OCI-LY1 (cell line): ENCODE results near the gene TMEM151B.

ENCODE experiments used
- H2AFZ ChIP-seq: fragments of 200-600 bp; sonication (generic), shearing (Covaris generic); 2 replicates; pipeline ENCODE4 v1.6.0; 2014; ENCODE audit warnings: antibody characterized with exemption, mild to moderate bottlenecking, low read length
- H3F3A ChIP-seq: fragments of 200-600 bp; sonication (generic), shearing (Covaris generic); 2 replicates; pipeline ENCODE4 v1.6.0; 2014; ENCODE audit warnings: mild to moderate bottlenecking, antibody characterized with exemption, low read length, moderate library complexity; ENCODE audit not compliant: insufficient read depth
- H3K27ac ChIP-seq: fragments of 200-600 bp; sonication (generic); 2 replicates; pipeline ENCODE4 v1.5.1; 2014; ENCODE audit warnings: low read length, mixed run types, mild to moderate bottlenecking, low read depth; ENCODE audit not compliant: poor library complexity, severe bottlenecking
- H3K27me3 ChIP-seq: fragments of 200-600 bp; sonication (generic); 2 replicates; pipeline ENCODE4 v1.6.0; 2014; ENCODE audit warnings: antibody characterized with exemption, mild to moderate bottlenecking, low read length, moderate library complexity; ENCODE audit not compliant: insufficient read depth
- H3K36me3 ChIP-seq: fragments of 200-600 bp; sonication (generic); 2 replicates; pipeline ENCODE4 v1.6.1; 2014; ENCODE audit warnings: mild to moderate bottlenecking, antibody characterized with exemption, low read length, moderate library complexity, mixed read lengths; ENCODE audit not compliant: insufficient read depth
- H3K4me1 ChIP-seq: fragments of 200-600 bp; sonication (generic); 2 replicates; pipeline ENCODE4 v1.5.1; 2014; ENCODE audit warnings: mild to moderate bottlenecking, low read length, moderate library complexity; ENCODE audit not compliant: insufficient read depth, severe bottlenecking
- H3K4me2 ChIP-seq: fragments of 200-600 bp; sonication (generic), shearing (Covaris generic); 2 replicates; pipeline ENCODE4 v1.6.1; 2014; ENCODE audit warnings: low read length
- H3K4me3 ChIP-seq: fragments of 200-600 bp; sonication (generic); 2 replicates; pipeline ENCODE4 v1.5.1; 2014; ENCODE audit warnings: low read length, low read depth, mild to moderate bottlenecking, mixed read lengths; ENCODE audit not compliant: poor library complexity, severe bottlenecking
- H3K79me2 ChIP-seq: fragments of 200-600 bp; shearing (Covaris generic); 2 replicates; pipeline ENCODE4 v1.6.1; 2016; ENCODE audit warnings: mixed run types, low read length, mixed read lengths; ENCODE audit not compliant: insufficient read depth
- H3K9ac ChIP-seq: fragments of 200-600 bp; sonication (generic), shearing (Covaris generic); 2 replicates; pipeline ENCODE4 v1.6.1; 2014; ENCODE audit warnings: mild to moderate bottlenecking, low read length, mixed read lengths
- H3K9me2 ChIP-seq: fragments of 200-600 bp; sonication (generic), shearing (Covaris generic); 2 replicates; pipeline ENCODE4 v1.6.1; 2014; ENCODE audit warnings: low read depth, mild to moderate bottlenecking, low read length, mixed read lengths
- H3K9me3 ChIP-seq: fragments of 200-600 bp; shearing (Covaris generic); 2 replicates; pipeline ENCODE4 v1.6.1; 2014; ENCODE audit warnings: low read length, mixed read lengths
- H4K20me1 ChIP-seq: fragments of 200-600 bp; sonication (generic), shearing (Covaris generic); 2 replicates; pipeline ENCODE4 v1.6.0; 2016; ENCODE audit warnings: mild to moderate bottlenecking, low read length; ENCODE audit not compliant: insufficient read depth
- CTCF ChIP-seq: fragments of 200-600 bp; sonication (generic), shearing (Covaris generic); IDR thresholded peaks from 2 replicates; pipeline ENCODE4 v1.5.1; 2017; ENCODE audit warnings: mild to moderate bottlenecking, antibody characterized with exemption, low read length, moderate library complexity, mixed read lengths
- EZH2 ChIP-seq: fragments of 200-600 bp; sonication (generic), shearing (Covaris generic); IDR thresholded peaks from 2 replicates; pipeline ENCODE4 v1.8.0; 2017; ENCODE audit warnings: borderline replicate concordance, mixed run types, mild to moderate bottlenecking, antibody characterized with exemption, low read length, moderate library complexity, mixed read lengths

The TMEM151B gene

GRCh38 chr6:44263354-44264100, 6.7 kb upstream of the TMEM151B start:
- H3K36me3 ChIP-seq = peaks cover 28% of the 10 kb centered on the region; the same call in 1 of the 2 replicates
- H3K9me3 ChIP-seq = no peaks in the 10 kb centered on the region
- peak overlapping the region; percentile 91 for H3K4me2 ChIP-seq
- H3K9me2 ChIP-seq = no peaks in the 10 kb centered on the region
- peak overlapping the region; percentile 80 for H3K27ac ChIP-seq
- no peaks in the 10 kb centered on the region for H3K27me3 ChIP-seq
- no peak for TF ChIP-seq EZH2
- no peak for TF ChIP-seq CTCF
- no peak overlapping the region for H2AFZ ChIP-seq
- peak overlapping the region; percentile 76 for H3K4me3 ChIP-seq
- H3K4me1 ChIP-seq = peaks cover 57% of the 10 kb centered on the region
- no peaks in the 10 kb centered on the region for H3K79me2 ChIP-seq
- H3F3A ChIP-seq = no peaks in the 10 kb centered on the region
- no peaks in the 10 kb centered on the region for H4K20me1 ChIP-seq
- peak overlapping the region; percentile 89 for H3K9ac ChIP-seq

- H3K9ac ChIP-seq = peak overlapping the region; percentile 89
- no peaks in the 10 kb centered on the region for H3K9me2 ChIP-seq
- no peaks in the 10 kb centered on the region for H4K20me1 ChIP-seq
- no peaks in the 10 kb centered on the region for H3K9me3 ChIP-seq
- peak overlapping the region; percentile 80 for H3K27ac ChIP-seq
- TF ChIP-seq CTCF (no peak), EZH2 (no peak)
- no peaks in the 10 kb centered on the region for H3K79me2 ChIP-seq
- H3K4me1 ChIP-seq = peaks cover 51% of the 10 kb centered on the region
- peak overlapping the region; percentile 91 for H3K4me2 ChIP-seq
- no peak overlapping the region for H2AFZ ChIP-seq
- H3K27me3 ChIP-seq = no peaks in the 10 kb centered on the region
- no peaks in the 10 kb centered on the region for H3F3A ChIP-seq
- peak overlapping the region; percentile 76 for H3K4me3 ChIP-seq
- H3K36me3 ChIP-seq = peaks cover 22% of the 10 kb centered on the region; the same call in 1 of the 2 replicates
These were observed 5.9 kb upstream of the TMEM151B start for GRCh38 chr6:44264154-44265006.

GRCh38 chr6:44265007-44265721, 5.1 kb upstream of the TMEM151B start, which contains the start of gene NFKBIE:
TSS of gene NFKBIE (minus strand) at chr6:44265551. CDS start at chr6:44265346, 205 bp downstream.
- Histone ChIP-seq H3K4me1 (peaks cover 50% of the 10 kb centered on the region), H2AFZ (no peak within 1 kb of the TSS), H3K9me3 (no peaks in the 10 kb centered on the region), H3K27me3 (0 out of 2 replicates have a peak, but pooled peaks cover 6% of the 10 kb centered on the region), H3K9me2 (no peaks in the 10 kb centered on the region), H4K20me1 (no peaks in the 10 kb centered on the region), H3K36me3 (peaks cover 15% of the 10 kb centered on the region; the same call in 1 of the 2 replicates), H3K4me2 (peak within 1 kb of the TSS; percentile 91), H3K79me2 (no peaks in the 10 kb centered on the region), H3K4me3 (peak within 1 kb of the TSS; percentile 76), H3F3A (no peaks in the 10 kb centered on the region), H3K9ac (peak within 1 kb of the TSS; percentile 89), H3K27ac (peak within 1 kb of the TSS; percentile 80)
- TF ChIP-seq CTCF (peak; percentile 72), EZH2 (no peak)
